Epithelial cell of proximal tubule (primary cell): ENCODE data around the gene FRMPD4. TPM values are rescaled to one million over a fixed set of nuclear protein-coding genes. Genes with fewer than 3 reads are reported as not detected.

ENCODE experiments used
- DNase-seq: peaks from one replicate; pipeline ENCODE4 v3.0.0-alpha.2; 2011; ENCODE audit warnings: low read depth
- H3K4me3 ChIP-seq: 2 replicates; pipeline ENCODE4 v1.5.1; 2011; ENCODE audit warnings: low read depth, mild to moderate bottlenecking, low read length
- total RNA-seq: library from RNA; depleted of rRNA; stranded (reverse); fragments of >200 nt; gene quantifications from 2 replicates; pipeline ENCODE4 v1.2.3, GENCODE V29; 2015
- TF ChIP-seq, protein P1 (sequence below): conservative IDR thresholded peaks from 2 replicates; pipeline ENCODE4 v1.5.1; 2012; ENCODE audit warnings: low read depth, mild to moderate bottlenecking, low read length

The FRMPD4 gene
- total RNA-seq, 1 donor from 2014 or later: 0.06 TPM

DNA sequence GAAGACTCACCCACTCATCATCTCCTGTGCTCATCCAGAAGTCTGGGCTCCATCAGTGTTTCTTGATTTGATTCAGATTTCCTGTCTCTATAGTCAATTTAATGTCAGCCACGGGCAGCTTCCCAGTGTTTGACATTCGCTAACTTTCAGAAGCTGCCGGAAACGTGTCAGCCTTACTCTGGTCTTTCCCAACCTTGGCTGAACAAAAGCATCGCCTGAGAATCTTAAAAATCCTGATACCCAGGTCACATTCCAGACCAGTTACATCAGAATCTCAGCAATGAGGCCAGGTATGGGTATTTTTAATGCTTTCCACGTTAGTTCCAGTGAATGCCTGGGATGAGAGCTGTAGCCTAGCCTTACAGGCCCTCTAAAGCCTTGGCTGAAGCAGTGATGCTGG is 233.8 kb downstream of the FRMPD4 start:
- TF ChIP-seq, protein P1, sequence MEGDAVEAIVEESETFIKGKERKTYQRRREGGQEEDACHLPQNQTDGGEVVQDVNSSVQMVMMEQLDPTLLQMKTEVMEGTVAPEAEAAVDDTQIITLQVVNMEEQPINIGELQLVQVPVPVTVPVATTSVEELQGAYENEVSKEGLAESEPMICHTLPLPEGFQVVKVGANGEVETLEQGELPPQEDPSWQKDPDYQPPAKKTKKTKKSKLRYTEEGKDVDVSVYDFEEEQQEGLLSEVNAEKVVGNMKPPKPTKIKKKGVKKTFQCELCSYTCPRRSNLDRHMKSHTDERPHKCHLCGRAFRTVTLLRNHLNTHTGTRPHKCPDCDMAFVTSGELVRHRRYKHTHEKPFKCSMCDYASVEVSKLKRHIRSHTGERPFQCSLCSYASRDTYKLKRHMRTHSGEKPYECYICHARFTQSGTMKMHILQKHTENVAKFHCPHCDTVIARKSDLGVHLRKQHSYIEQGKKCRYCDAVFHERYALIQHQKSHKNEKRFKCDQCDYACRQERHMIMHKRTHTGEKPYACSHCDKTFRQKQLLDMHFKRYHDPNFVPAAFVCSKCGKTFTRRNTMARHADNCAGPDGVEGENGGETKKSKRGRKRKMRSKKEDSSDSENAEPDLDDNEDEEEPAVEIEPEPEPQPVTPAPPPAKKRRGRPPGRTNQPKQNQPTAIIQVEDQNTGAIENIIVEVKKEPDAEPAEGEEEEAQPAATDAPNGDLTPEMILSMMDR: no peak
- DNase-seq: no peak
- no peak overlapping the region for H3K4me3 ChIP-seq

DNA sequence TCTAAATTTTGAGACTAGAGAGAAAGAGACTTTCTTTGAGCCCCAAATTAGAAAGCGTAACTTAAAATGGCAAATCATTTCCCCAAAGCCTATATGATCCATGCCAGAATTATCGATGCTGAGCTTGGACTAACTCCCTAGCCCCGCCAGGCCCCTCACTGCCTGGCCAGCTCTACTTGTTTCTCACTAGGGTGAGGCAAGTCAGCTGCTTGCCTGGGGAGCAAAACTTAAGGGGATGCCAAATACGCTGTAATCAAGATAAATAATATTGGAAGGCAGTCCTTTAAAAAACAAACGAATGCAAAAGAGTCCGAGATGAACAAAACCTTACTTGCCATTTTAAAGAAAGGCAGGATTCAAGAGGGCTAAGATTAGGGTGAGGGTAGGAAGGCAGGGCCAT is 236.0 kb downstream of the FRMPD4 start:
- TF ChIP-seq, protein P1: no peak
- no peak for DNase-seq

DNA sequence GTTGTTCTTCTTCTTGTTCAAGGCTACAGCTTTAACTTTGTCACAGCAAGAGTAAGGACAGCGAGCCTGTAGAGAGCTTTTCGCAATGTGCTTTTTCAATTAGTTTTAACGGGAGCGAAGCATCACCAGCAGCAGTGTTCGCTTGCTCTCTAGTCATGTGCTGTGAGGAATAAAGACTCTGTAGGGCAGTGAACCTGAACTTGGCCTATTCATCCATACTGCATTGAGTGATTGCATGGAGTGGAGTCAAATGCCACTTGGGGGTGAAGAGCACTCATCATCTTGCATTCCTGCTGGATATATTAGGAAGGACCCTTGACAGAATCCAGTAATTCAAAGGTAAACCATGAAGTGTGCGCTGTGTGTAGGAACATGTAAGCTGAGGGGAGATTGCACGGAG is 240.0 kb downstream of the FRMPD4 start:
- TF ChIP-seq, protein P1: no peak
- DNase-seq: no peak
- no peak overlapping the region for H3K4me3 ChIP-seq

More for the DNA sequence above, 236.0 kb downstream of the FRMPD4 start:
- H3K4me3 ChIP-seq: no peak overlapping the region

DNA sequence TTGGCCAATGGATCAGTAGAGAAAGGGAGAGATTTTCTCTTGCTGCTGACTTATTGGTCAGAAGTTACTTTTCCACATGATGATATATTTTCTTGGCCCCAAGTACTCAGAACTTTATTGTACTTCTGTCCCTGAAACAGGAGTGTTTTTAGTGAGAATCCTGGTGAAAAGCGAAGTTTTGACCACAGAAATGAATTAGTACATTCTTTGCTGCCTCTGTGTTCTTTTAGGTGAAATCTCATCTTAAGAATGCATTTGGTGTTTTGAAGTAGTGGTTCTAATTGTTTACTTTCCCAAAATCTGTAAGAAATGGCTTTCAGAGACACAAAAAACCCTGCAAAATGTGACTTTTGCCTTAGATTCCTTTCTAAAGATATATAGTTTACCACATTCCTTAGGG is 240.4 kb downstream of the FRMPD4 start:
- H3K4me3 ChIP-seq: no peak overlapping the region
- DNase-seq: no peak
- TF ChIP-seq, protein P1: no peak

DNA sequence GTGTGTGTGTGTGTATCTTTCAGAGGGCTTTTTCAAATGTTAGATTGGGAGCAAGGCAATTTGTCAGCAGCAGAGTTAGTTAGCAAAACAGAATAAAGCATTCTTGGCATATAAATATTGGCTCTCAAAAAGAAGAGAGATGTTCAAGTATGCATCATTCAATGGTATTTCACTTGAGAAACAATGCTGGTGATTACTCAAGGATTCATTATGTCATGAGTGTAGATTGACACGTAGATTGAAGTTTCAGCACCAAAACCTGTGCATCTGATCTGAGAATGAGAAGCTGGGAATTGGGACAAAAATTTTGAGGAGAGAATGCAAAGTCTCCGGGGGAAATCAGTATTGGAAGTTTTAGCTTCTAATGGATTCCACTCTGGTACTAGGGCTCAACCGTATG is 241.4 kb downstream of the FRMPD4 start:
- TF ChIP-seq, protein P1: no peak
- no peak overlapping the region for H3K4me3 ChIP-seq
- no peak for DNase-seq

DNA sequence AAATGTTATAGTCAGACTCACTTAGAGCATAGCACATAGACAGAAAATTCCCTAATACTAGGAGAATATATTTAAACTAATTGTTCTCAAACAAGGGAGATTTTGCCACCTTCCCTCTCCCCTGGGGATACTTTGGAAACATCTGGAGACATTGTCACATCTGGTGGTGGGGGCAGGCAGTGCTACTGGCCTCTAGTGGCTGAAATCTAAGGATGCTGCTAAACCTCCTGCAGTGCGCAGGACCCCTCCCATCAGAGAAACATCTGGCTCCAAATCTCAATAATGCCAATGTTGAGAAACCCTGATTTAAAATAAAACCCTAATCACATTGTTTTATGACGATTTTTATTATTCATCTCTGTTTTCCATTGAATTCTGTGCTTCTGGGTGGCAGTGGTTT is 244.9 kb downstream of the FRMPD4 start:
- TF ChIP-seq, protein P1: peak; percentile 34
- H3K4me3 ChIP-seq: no peak overlapping the region
- DNase-seq: no peak

DNA sequence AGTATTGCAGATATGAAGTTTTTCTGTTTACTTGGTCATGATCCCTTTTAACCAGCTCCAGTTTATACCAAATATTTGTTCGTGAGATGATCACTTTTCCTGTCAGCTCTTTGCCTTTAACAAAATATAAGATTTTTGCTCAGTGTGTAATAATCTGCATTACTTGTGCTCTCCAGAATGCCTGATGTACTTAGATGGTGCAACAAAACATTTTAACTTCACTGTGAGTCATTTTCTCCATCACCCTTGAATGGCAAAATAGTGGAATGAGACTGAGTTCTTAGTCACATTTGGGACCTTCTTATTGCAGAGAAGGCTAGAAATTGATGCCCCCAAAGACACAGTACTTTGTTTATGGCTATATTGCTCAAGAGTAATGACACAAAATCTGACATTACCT is 252.0 kb downstream of the FRMPD4 start:
- no peak for DNase-seq
- H3K4me3 ChIP-seq: no peak overlapping the region
- TF ChIP-seq, protein P1: no peak
